OCI-LY3 (cell line): ENCODE measurements around the gene ARHGAP15.

Experiments
- EZH2phosphoT487 ChIP-seq: fragments of 200-600 bp; shearing (Covaris generic); IDR thresholded peaks from 2 replicates; pipeline ENCODE4 v1.6.1; 2018; ENCODE audit warnings: antibody characterized with exemption, mixed run types, low read depth
- TF ChIP-seq, protein P1 (sequence below): fragments of 200-600, 300-600 bp; sonication (generic); IDR thresholded peaks from 2 replicates; pipeline ENCODE4 v1.5.1; 2014; ENCODE audit warnings: antibody characterized with exemption, low read length, low read depth

DNA sequence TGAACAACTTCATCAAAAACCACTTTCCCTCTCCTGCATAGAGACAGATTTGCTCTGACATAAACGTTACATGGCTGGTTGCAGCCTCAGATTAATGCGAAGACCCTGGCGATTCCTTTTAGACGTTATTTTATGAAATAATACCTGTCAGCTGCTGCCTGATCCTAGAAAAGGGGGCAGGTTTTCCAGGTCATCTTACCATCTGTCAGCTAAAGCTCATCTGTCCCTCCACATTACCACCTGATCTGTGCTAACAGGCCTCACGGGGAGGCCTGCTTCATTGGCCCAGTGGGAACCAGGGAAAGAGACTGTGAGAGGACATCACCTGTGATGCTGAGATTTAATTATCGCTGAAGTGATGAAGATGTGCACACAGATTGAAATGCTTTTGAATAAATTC, 261.0 kb downstream of the ARHGAP15 start:
- TF ChIP-seq, protein P1, sequence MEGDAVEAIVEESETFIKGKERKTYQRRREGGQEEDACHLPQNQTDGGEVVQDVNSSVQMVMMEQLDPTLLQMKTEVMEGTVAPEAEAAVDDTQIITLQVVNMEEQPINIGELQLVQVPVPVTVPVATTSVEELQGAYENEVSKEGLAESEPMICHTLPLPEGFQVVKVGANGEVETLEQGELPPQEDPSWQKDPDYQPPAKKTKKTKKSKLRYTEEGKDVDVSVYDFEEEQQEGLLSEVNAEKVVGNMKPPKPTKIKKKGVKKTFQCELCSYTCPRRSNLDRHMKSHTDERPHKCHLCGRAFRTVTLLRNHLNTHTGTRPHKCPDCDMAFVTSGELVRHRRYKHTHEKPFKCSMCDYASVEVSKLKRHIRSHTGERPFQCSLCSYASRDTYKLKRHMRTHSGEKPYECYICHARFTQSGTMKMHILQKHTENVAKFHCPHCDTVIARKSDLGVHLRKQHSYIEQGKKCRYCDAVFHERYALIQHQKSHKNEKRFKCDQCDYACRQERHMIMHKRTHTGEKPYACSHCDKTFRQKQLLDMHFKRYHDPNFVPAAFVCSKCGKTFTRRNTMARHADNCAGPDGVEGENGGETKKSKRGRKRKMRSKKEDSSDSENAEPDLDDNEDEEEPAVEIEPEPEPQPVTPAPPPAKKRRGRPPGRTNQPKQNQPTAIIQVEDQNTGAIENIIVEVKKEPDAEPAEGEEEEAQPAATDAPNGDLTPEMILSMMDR: no peak
- TF ChIP-seq EZH2phosphoT487: no peak
